ENCODE data around the gene SEMA3F. TPM values are rescaled to one million over a fixed set of nuclear protein-coding genes. Genes with fewer than 3 reads are reported as not detected.

Gene SEMA3F
- total RNA-seq, 6 experiments from 2014 or later: 20.5 to 35.6 (median 22.8) TPM

GRCh38 chr3:50127251-50127691 lies 27.9 kb upstream of the SEMA3F start:
- Mint-ChIP-seq H3K36me3 (ENCODE audit: low read depth) (no peaks in the 10 kb centered on the region), H3K4me1 (ENCODE audit: low read depth) (peaks cover 36% of the 10 kb centered on the region), H3K4me3 (no peak overlapping the region), H3K27me3 (ENCODE audit: insufficient read depth) (peaks cover 17% of the 10 kb centered on the region), H3K9me3 (no peaks in the 10 kb centered on the region), H3K27ac (no peak overlapping the region)
- DNase-seq: no peak
- TF ChIP-seq CTCF (IDR thresholded peaks at IDR 0.05): no peak

GRCh38 chr3:50128001-50128400 lies 27.1 kb upstream of the SEMA3F start:
- no peaks in the 10 kb centered on the region for H3K36me3 Mint-ChIP-seq (ENCODE audit: low read depth)
- DNase-seq: no peak
- TF ChIP-seq CTCF (IDR thresholded peaks at IDR 0.05): no peak
- H3K27ac Mint-ChIP-seq: no peak overlapping the region
- H3K27me3 Mint-ChIP-seq (ENCODE audit: insufficient read depth): peaks cover 16% of the 10 kb centered on the region
- H3K4me1 Mint-ChIP-seq (ENCODE audit: low read depth): peaks cover 34% of the 10 kb centered on the region
- H3K4me3 Mint-ChIP-seq: no peak overlapping the region
- H3K9me3 Mint-ChIP-seq: no peaks in the 10 kb centered on the region

- no peak overlapping the region for H3K27ac Mint-ChIP-seq
- no peaks in the 10 kb centered on the region for H3K36me3 Mint-ChIP-seq (ENCODE audit: low read depth)
- H3K4me3 Mint-ChIP-seq: no peak overlapping the region
- no peak for TF ChIP-seq CTCF (IDR thresholded peaks at IDR 0.05)
- H3K27me3 Mint-ChIP-seq (ENCODE audit: insufficient read depth): peaks cover 17% of the 10 kb centered on the region
- peaks cover 21% of the 10 kb centered on the region for H3K4me1 Mint-ChIP-seq (ENCODE audit: low read depth)
- no peaks in the 10 kb centered on the region for H3K9me3 Mint-ChIP-seq
- no peak for DNase-seq
Observed at GRCh38 chr3:50130436-50130835, 24.7 kb upstream of the SEMA3F start.

- Mint-ChIP-seq H3K9me3 (no peaks in the 10 kb centered on the region), H3K4me3 (no peak overlapping the region), H3K36me3 (ENCODE audit: low read depth) (no peaks in the 10 kb centered on the region), H3K27ac (no peak overlapping the region), H3K27me3 (ENCODE audit: insufficient read depth) (peaks cover 19% of the 10 kb centered on the region), H3K4me1 (ENCODE audit: low read depth) (0 out of 2 replicates have a peak, but pooled peaks cover 4% of the 10 kb centered on the region)
- TF ChIP-seq CTCF (IDR thresholded peaks at IDR 0.05): no peak
- no peak for DNase-seq
Observed at GRCh38 chr3:50132421-50133282, 22.5 kb upstream of the SEMA3F start.

- TF ChIP-seq CTCF (IDR thresholded peaks at IDR 0.05): no peak
- Mint-ChIP-seq H3K27ac (no peak overlapping the region), H3K4me1 (ENCODE audit: low read depth) (peaks cover 4% of the 10 kb centered on the region), H3K4me3 (no peak overlapping the region), H3K36me3 (ENCODE audit: low read depth) (no peaks in the 10 kb centered on the region), H3K27me3 (ENCODE audit: insufficient read depth) (peaks cover 20% of the 10 kb centered on the region), H3K9me3 (no peaks in the 10 kb centered on the region)
- no peak for DNase-seq
Observed at GRCh38 chr3:50133283-50133615, 21.9 kb upstream of the SEMA3F start.

All from HFFc6 (cell line).